A549 (cell line): ENCODE results near the gene IL1R1. TPM values are rescaled to one million over a fixed set of nuclear protein-coding genes. Genes with fewer than 3 reads are reported as not detected.

Experiments
- ATAC-seq, 2 experiments: fragments of 200-7000 bp in 1 of 2; fragments of >200 bp in 1 of 2; cut with Nextera tagmentation in 1 of 2; cut with Tn5 transposase in 1 of 2; 3 replicates each; pipeline versions ENCODE4 v1.8.0 to v1.9.1; 2018 to 2020; ENCODE audit warnings: mild to moderate bottlenecking in 1 of 2, moderate library complexity in 1 of 2
- CTCF ChIA-PET: fragments of 300-600 bp; sonication (Branson Sonifier 250); formaldehyde crosslinking; extraction: SDS; loops from one replicate; lab custom pipeline; 2021; ENCODE audit warnings: antibody characterized with exemption, inconsistent platforms; lab: Yijun Ruan, JAX
- POLR2A ChIA-PET: fragments of 350-600 bp; formaldehyde crosslinking; extraction: SDS; loops from one replicate; lab custom pipeline; 2021; ENCODE audit warnings: antibody characterized with exemption, inconsistent platforms; lab: Yijun Ruan, JAX
- DNase-seq, 2 experiments: peaks; one replicate each; pipeline versions ENCODE4 v3.0.0 to v3.0.0-alpha.2; 2011 to 2016; ENCODE audit warnings: low read depth in 1 of 2, low spot score in 1 of 2
- FAIRE-seq: peaks from 2 replicates; lab custom pipeline; 2011; peaks lifted over from hg19 to GRCh38; lab: Jason Lieb, UNC
- H3K27ac ChIP-seq, 2 experiments: fragments of >200 bp; sonication (Bioruptor Twin); formaldehyde crosslinking; 3 replicates each; pipeline ENCODE4 v1.5.1; 2016 to 2017
- H3K4me1 ChIP-seq: fragments of >200 bp; sonication (Bioruptor Twin); formaldehyde crosslinking; 3 replicates; pipeline ENCODE4 v1.6.1; 2016
- H3K4me2 ChIP-seq: fragments of >200 bp; sonication (Bioruptor Twin); formaldehyde crosslinking; 3 replicates; pipeline ENCODE4 v1.6.1; 2016
- H3K4me3 ChIP-seq: fragments of >200 bp; sonication (Bioruptor Twin); formaldehyde crosslinking; 3 replicates; pipeline ENCODE4 v1.5.1; 2016
- H3K9me3 ChIP-seq: fragments of >200 bp; sonication (Bioruptor Twin); formaldehyde crosslinking; 3 replicates; pipeline ENCODE4 v1.6.1; 2016
- CBX2 ChIP-seq: fragments of 200-600 bp; sonication (generic); IDR thresholded peaks from 2 replicates; pipeline ENCODE4 v1.6.1; 2016; ENCODE audit warnings: low read depth, mild to moderate bottlenecking, borderline replicate concordance
- CBX8 ChIP-seq: fragments of 200-600 bp; sonication (generic); IDR thresholded peaks from 2 replicates; pipeline ENCODE4 v1.6.1; 2016
- CEBPB ChIP-seq, 2 experiments: fragments of >200 bp in 1 of 2; sonication (Bioruptor Twin) in 1 of 2; formaldehyde crosslinking in 1 of 2; IDR thresholded peaks; 2 replicates each; pipeline ENCODE4 v1.6.1; 2012 to 2016
- CHD4 ChIP-seq: fragments of 200-600 bp; sonication (generic); IDR thresholded peaks from 2 replicates; pipeline ENCODE4 v1.6.1; 2016; ENCODE audit warnings: antibody characterized with exemption, mild to moderate bottlenecking, borderline replicate concordance
- EHF ChIP-seq: fragments of 250-450 bp; sonication (Bioruptor Pico); IDR thresholded peaks from 2 replicates; pipeline ENCODE4 v1.5.0; 2020; ENCODE audit warnings: mild to moderate bottlenecking
- EP300 ChIP-seq, 2 experiments: fragments of >200 bp; sonication (Bioruptor Twin); formaldehyde crosslinking; IDR thresholded peaks; 2 replicates in 1 of 2; 3 replicates in 1 of 2; pipeline ENCODE4 v1.6.1; 2016 to 2017
- ESRRA ChIP-seq: fragments of 150-350 bp; IDR thresholded peaks from 2 replicates; pipeline ENCODE4 v1.6.1; 2014; ENCODE audit warnings: mild to moderate bottlenecking, low read length, borderline replicate concordance
- FOSL2 ChIP-seq, 2 experiments: fragments of 450-650 bp in 1 of 2; fragments of >200 bp in 1 of 2; sonication (Bioruptor Twin) in 1 of 2; formaldehyde crosslinking; IDR thresholded peaks; 2 replicates each; pipeline versions ENCODE4 v1.5.0 to v1.6.1; 2016 to 2020; ENCODE audit warnings: mild to moderate bottlenecking in 1 of 2, moderate library complexity in 1 of 2
- GATA3 ChIP-seq: IDR thresholded peaks from 2 replicates; pipeline ENCODE4 v1.6.1; 2012; ENCODE audit warnings: borderline replicate concordance
- HDAC2 ChIP-seq: fragments of 200-600 bp; sonication (generic); IDR thresholded peaks from 2 replicates; pipeline ENCODE4 v1.6.1; 2016
- HEYL ChIP-seq: fragments of 250-450 bp; sonication (Bioruptor Pico); IDR thresholded peaks from 2 replicates; pipeline ENCODE4 v1.8.0; 2021; ENCODE audit warnings: mild to moderate bottlenecking, moderate library complexity
- HOXB13 ChIP-seq: fragments of 250-450 bp; sonication (Bioruptor Pico); IDR thresholded peaks from 2 replicates; pipeline ENCODE4 v1.5.0; 2020; ENCODE audit warnings: low read depth, mild to moderate bottlenecking, moderate library complexity
- JUN ChIP-seq, 2 experiments: fragments of >200 bp; sonication (Bioruptor Twin); formaldehyde crosslinking; IDR thresholded peaks; 2 replicates in 1 of 2; 3 replicates in 1 of 2; pipeline ENCODE4 v1.6.1; 2016 to 2017
- KDM1A ChIP-seq: fragments of 200-600 bp; sonication (generic); IDR thresholded peaks from 2 replicates; pipeline ENCODE4 v1.6.1; 2016; ENCODE audit warnings: low read depth, mild to moderate bottlenecking
- MAFK ChIP-seq: fragments of 450-650 bp; IDR thresholded peaks from 2 replicates; pipeline ENCODE4 v1.6.1; 2014; ENCODE audit not compliant: partially characterized antibody
- NFE2L2 ChIP-seq: fragments of 150-350 bp; conservative IDR thresholded peaks from 2 replicates; pipeline ENCODE4 v1.6.1; 2014; ENCODE audit warnings: low read length
- PBX3 ChIP-seq: IDR thresholded peaks from 2 replicates; pipeline ENCODE4 v1.6.1; 2012
- PHF8 ChIP-seq: fragments of 200-600 bp; sonication (generic); IDR thresholded peaks from 2 replicates; pipeline ENCODE4 v1.6.1; 2016; ENCODE audit warnings: low read depth, mild to moderate bottlenecking, antibody characterized with exemption, moderate library complexity, borderline replicate concordance
- RAD21 ChIP-seq, 2 experiments: fragments of >200 bp in 1 of 2; sonication (Bioruptor Twin) in 1 of 2; formaldehyde crosslinking in 1 of 2; IDR thresholded peaks in 1 of 2; conservative IDR thresholded peaks in 1 of 2; 2 replicates in 1 of 2; 3 replicates in 1 of 2; pipeline ENCODE4 v1.6.1; 2012 to 2018; ENCODE audit warnings: inconsistent platforms in 1 of 2
- RCOR1 ChIP-seq: fragments of 150-350 bp; IDR thresholded peaks from 2 replicates; pipeline ENCODE4 v1.6.1; 2014; ENCODE audit warnings: antibody characterized with exemption, low read length, low read depth
- RFX5 ChIP-seq: fragments of 450-650 bp; IDR thresholded peaks from 2 replicates; pipeline ENCODE4 v1.7.1; 2014; ENCODE audit warnings: antibody characterized with exemption, mild to moderate bottlenecking, moderate library complexity
- SMC3 ChIP-seq: fragments of >200 bp; sonication (Bioruptor Twin); formaldehyde crosslinking; IDR thresholded peaks from 3 replicates; pipeline ENCODE4 v1.6.1; 2018; ENCODE audit warnings: inconsistent platforms
- ZC3H11A ChIP-seq: fragments of 450-650 bp; IDR thresholded peaks from 2 replicates; pipeline ENCODE4 v1.6.1; 2014; ENCODE audit warnings: antibody characterized with exemption, mild to moderate bottlenecking
- ZFP36 ChIP-seq: fragments of 450-650 bp; IDR thresholded peaks from 2 replicates; pipeline ENCODE4 v1.6.1; 2014; ENCODE audit warnings: borderline replicate concordance; ENCODE audit not compliant: partially characterized antibody
- WGBS: methylation state at CpG from one replicate; pipeline ENCODE4 v1.1.6; 2017; ENCODE audit errors: missing lambda C conversion rate; 5-methylcytosine and 5-hydroxymethylcytosine counted together
- polyA plus RNA-seq, 4 experiments: library from polyadenylated mRNA; depleted of rRNA in 3 of 4; stranded (reverse); fragments of >200 nt; fragmentation: RNase III in 1 of 4; extraction: RNeasy Plus Mini Kit Qiagen cat#74134 plus additional on column Dnase treatment in 1 of 4; gene quantifications; 2 replicates in 3 of 4; 3 replicates in 1 of 4; pipeline ENCODE4 v1.2.3, GENCODE V29; 2011 to 2017
- TF ChIP-seq, protein P1 (sequence below): fragments of 150-350 bp; IDR thresholded peaks from 2 replicates; pipeline ENCODE4 v1.6.1; 2014; ENCODE audit warnings: low read depth, mild to moderate bottlenecking, low read length
- TF ChIP-seq, protein P2 (sequence below): fragments of 250-450 bp; sonication (Bioruptor Pico); IDR thresholded peaks from 2 replicates; pipeline ENCODE4 v1.5.0; 2020; ENCODE audit warnings: low read depth, mild to moderate bottlenecking, moderate library complexity
- TF ChIP-seq, protein P3 (sequence below): fragments of >200 bp; sonication (Bioruptor Twin); formaldehyde crosslinking; IDR thresholded peaks from 3 replicates; pipeline ENCODE4 v1.6.1; 2016
- TF ChIP-seq, protein P4 (sequence below): IDR thresholded peaks from 2 replicates; pipeline ENCODE4 v1.6.1; 2012

Gene IL1R1
- polyA plus RNA-seq, 2 of the 4 experiments (the other 2 are of a cell fraction) = 32.5 to 34.7 TPM

DNA sequence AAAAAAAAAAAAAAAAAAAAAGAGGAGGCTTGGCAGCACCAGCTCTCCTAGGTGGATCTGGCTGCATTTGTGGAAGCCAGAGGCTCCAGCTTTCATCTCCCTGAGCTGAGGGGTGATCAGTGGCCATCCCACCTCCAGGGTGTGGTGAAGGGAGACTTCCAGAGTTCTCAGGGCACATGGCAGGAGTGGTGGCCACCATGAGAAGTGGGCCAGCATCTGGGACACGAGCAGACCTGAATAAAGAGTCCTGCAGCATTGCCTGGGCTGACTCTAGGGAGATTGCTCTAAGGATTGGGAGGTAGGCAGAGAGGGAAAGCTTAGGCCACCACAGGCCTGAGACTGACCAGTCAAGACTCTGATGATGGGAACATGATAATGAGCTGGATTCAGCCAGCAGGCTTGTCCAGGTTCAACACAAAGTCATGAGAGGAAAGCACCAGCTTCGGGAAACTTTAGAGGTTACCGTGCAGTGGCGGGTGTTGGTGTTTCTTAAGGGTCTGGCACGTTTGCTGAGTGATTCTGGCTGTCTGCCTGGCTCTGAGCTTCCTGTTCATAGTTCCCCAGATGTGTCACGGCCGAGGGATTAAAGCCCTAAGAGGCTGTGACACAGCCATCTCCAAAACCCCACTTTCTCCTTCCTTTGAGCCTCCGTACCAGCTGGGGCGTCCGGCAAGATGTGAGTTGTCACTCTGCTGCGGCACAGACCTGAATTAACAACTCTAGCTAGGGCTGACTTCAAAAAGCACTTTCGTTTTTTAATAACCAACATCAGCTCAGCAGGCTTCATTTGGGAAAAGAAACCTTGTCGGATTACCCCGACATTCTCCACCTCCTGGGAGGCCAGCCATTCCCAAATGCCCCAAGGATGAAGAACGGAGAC lies 38.3 kb upstream of the IL1R1 start (continued):
- TF ChIP-seq ESRRA (no peak), PHF8 (no peak), HEYL (no peak), HDAC2 (no peak), RFX5 (no peak), GATA3 (no peak), ZFP36 (no peak), CBX8 (no peak), CBX2 (no peak), FOSL2 (IDR thresholded peaks at IDR 0.05) (no peak), FOSL2 (CRISPR knock-in tag; IDR thresholded peaks at IDR 0.05) (no peak; the same call in 1 of the 2 replicates), NFE2L2 (no peak), KDM1A (no peak), RAD21 (conservative IDR thresholded peaks at IDR 0.05 in 1 of 2, IDR thresholded peaks at IDR 0.05 in 1 of 2) (peak in 1 of 2 experiments; percentile 6; a peak in 1 of 5 replicates), EP300 (IDR thresholded peaks at IDR 0.05) (no peak)
- TF ChIP-seq, protein P1, sequence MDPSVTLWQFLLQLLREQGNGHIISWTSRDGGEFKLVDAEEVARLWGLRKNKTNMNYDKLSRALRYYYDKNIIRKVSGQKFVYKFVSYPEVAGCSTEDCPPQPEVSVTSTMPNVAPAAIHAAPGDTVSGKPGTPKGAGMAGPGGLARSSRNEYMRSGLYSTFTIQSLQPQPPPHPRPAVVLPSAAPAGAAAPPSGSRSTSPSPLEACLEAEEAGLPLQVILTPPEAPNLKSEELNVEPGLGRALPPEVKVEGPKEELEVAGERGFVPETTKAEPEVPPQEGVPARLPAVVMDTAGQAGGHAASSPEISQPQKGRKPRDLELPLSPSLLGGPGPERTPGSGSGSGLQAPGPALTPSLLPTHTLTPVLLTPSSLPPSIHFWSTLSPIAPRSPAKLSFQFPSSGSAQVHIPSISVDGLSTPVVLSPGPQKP = no peak
- TF ChIP-seq, protein P2, sequence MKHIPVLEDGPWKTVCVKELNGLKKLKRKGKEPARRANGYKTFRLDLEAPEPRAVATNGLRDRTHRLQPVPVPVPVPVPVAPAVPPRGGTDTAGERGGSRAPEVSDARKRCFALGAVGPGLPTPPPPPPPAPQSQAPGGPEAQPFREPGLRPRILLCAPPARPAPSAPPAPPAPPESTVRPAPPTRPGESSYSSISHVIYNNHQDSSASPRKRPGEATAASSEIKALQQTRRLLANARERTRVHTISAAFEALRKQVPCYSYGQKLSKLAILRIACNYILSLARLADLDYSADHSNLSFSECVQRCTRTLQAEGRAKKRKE (CRISPR knock-in tag) = 0 out of 2 replicates have a peak, but pooled peaks have one; percentile 48
- TF ChIP-seq, protein P3, sequence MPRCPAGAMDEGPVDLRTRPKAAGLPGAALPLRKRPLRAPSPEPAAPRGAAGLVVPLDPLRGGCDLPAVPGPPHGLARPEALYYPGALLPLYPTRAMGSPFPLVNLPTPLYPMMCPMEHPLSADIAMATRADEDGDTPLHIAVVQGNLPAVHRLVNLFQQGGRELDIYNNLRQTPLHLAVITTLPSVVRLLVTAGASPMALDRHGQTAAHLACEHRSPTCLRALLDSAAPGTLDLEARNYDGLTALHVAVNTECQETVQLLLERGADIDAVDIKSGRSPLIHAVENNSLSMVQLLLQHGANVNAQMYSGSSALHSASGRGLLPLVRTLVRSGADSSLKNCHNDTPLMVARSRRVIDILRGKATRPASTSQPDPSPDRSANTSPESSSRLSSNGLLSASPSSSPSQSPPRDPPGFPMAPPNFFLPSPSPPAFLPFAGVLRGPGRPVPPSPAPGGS = 0 out of 3 replicates have a peak, but pooled peaks have one; percentile 53

GRCh38 chr2:102106133-102106556 lies 36.4 kb upstream of the IL1R1 start:
- POLR2A ChIA-PET = interaction anchor here (0.5 to 3.1 kb wide), 5 partner anchors 24 to 135 kb away, joined by 3 to 16 read pairs (median 5); partner anchors contain the start of gene IL1R1
- H3K9me3 ChIP-seq = 0 out of 3 replicates have a peak, but pooled peaks cover 2% of the 10 kb centered on the region
- CTCF ChIA-PET = interaction anchor here (1.3 to 3.7 kb wide), 7 partner anchors 14 to 134 kb away, joined by 4 to 29 read pairs (median 8); partner anchors contain the start of gene IL1R1
- peak overlapping the region; percentile 74 for H3K4me2 ChIP-seq
- FAIRE-seq (no peak), DNase-seq (peak; percentile 58 to 87), ATAC-seq (peak; percentile 71 to 80)
- 2% methylated on average over 5 of the region's 5 CpGs for WGBS
- peak overlapping the region; percentile 41; the same call in 2 of the 3 replicates for H3K4me3 ChIP-seq
- peaks cover 69% of the 10 kb centered on the region for H3K4me1 ChIP-seq
- H3K27ac ChIP-seq = peak overlapping the region; percentile 96 to 97
- TF ChIP-seq FOSL2 (IDR thresholded peaks at IDR 0.05) = peak; percentile 77
- peak; percentile 95 for TF ChIP-seq FOSL2 (CRISPR knock-in tag; IDR thresholded peaks at IDR 0.05)
- TF ChIP-seq NFE2L2 = peak; percentile 50; the same call in 1 of the 2 replicates
- TF ChIP-seq PBX3 = peak; percentile 35; the same call in 1 of the 2 replicates
- TF ChIP-seq MAFK = peak; percentile 16
- TF ChIP-seq GATA3 = peak; percentile 73
- no peak for TF ChIP-seq CHD4
- no peak for TF ChIP-seq RCOR1
- no peak for TF ChIP-seq HEYL
- no peak for TF ChIP-seq HOXB13
- TF ChIP-seq SMC3 = peak; percentile 23; the same call in 1 of the 3 replicates
- TF ChIP-seq JUN (IDR thresholded peaks at IDR 0.05) = peak; percentile 79 to 80
- no peak for TF ChIP-seq EHF
- no peak for TF ChIP-seq ZC3H11A
- peak in 1 of 2 experiments; percentile 40; a peak in 3 of 5 replicates for TF ChIP-seq RAD21 (conservative IDR thresholded peaks at IDR 0.05 in 1 of 2, IDR thresholded peaks at IDR 0.05 in 1 of 2)
- TF ChIP-seq CEBPB (IDR thresholded peaks at IDR 0.05) = peak; percentile 22 to 30; a peak in 2 of 4 replicates
- TF ChIP-seq, protein P4, sequence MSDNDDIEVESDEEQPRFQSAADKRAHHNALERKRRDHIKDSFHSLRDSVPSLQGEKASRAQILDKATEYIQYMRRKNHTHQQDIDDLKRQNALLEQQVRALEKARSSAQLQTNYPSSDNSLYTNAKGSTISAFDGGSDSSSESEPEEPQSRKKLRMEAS = peak; percentile 80
